ENCODE measurements around the gene ZFP36L1. TPM values are rescaled to one million over a fixed set of nuclear protein-coding genes. Genes with fewer than 3 reads are reported as not detected.

Gene ZFP36L1
- total RNA-seq, 4 donors from 2014 or later, result 78.8 to 321 (median 195) TPM

- Histone ChIP-seq H3K9me3 (no peaks in the 10 kb centered on the region), H3K27ac (peak overlapping the region; percentile 95 to 99 (median 98)), H3K27me3 (no peaks in the 10 kb centered on the region), H3K4me3 (peak overlapping the region; percentile 54 to 78 (median 60)), H3K4me1 (peaks cover 11 to 42% (median 34%) of the 10 kb centered on the region in 4 donors), H3K36me3 (no peaks in the 10 kb centered on the region)
- no peak for DNase-seq
- TF ChIP-seq POLR2A (IDR thresholded peaks at IDR 0.05), result no peak
Measured at GRCh38 chr14:68815298-68816182, 22.7 kb upstream of the ZFP36L1 start.

GRCh38 chr14:68814539-68815297 is 21.9 kb upstream of the ZFP36L1 start:
- H3K27me3 ChIP-seq, result no peaks in the 10 kb centered on the region
- H3K4me1 ChIP-seq, result peaks cover 11 to 42% (median 32%) of the 10 kb centered on the region in 4 donors
- DNase-seq, result peak; percentile 64 to 90 (median 87)
- no peaks in the 10 kb centered on the region for H3K36me3 ChIP-seq
- peak overlapping the region; percentile 5 to 62 (median 25) for H3K4me3 ChIP-seq
- TF ChIP-seq CTCF (IDR thresholded peaks at IDR 0.05) (no peak), POLR2A (IDR thresholded peaks at IDR 0.05) (peak in 1 of 2 donors; percentile 8)
- H3K9me3 ChIP-seq, result no peaks in the 10 kb centered on the region
- H3K27ac ChIP-seq, result peak overlapping the region; percentile 95 to 99 (median 98)

- no peaks in the 10 kb centered on the region for H3K9me3 ChIP-seq
- peak overlapping the region; percentile 95 to 99 (median 98) for H3K27ac ChIP-seq
- peak overlapping the region in 3 of 4 donors; percentile 23 to 29 (median 27) for H3K4me3 ChIP-seq
- no peak for TF ChIP-seq CTCF (IDR thresholded peaks at IDR 0.05)
- no peak for TF ChIP-seq POLR2A (IDR thresholded peaks at IDR 0.05)
- H3K36me3 ChIP-seq, result no peaks in the 10 kb centered on the region
- H3K27me3 ChIP-seq, result no peaks in the 10 kb centered on the region
- DNase-seq, result no peak
- peaks cover 9 to 42% (median 32%) of the 10 kb centered on the region in 4 donors for H3K4me1 ChIP-seq
Measured at GRCh38 chr14:68814238-68814538, 21.3 kb upstream of the ZFP36L1 start.

GRCh38 chr14:68813318-68813838 is 20.5 kb upstream of the ZFP36L1 start:
- peak in 1 of 3 donors; percentile 16 for DNase-seq

GRCh38 chr14:68811171-68811570 is 18.3 kb upstream of the ZFP36L1 start:
- no peak for DNase-seq
- Histone ChIP-seq H3K4me3 (no peak overlapping the region), H3K27ac (no peak overlapping the region), H3K4me1 (peaks cover 7 to 49% (median 36%) of the 10 kb centered on the region in 4 donors), H3K27me3 (no peaks in the 10 kb centered on the region), H3K9me3 (no peaks in the 10 kb centered on the region), H3K36me3 (no peaks in the 10 kb centered on the region)
- TF ChIP-seq CTCF (IDR thresholded peaks at IDR 0.05) (no peak), POLR2A (IDR thresholded peaks at IDR 0.05) (no peak)

More at GRCh38 chr14:68813318-68813838, 20.5 kb upstream of the ZFP36L1 start:
- H3K27me3 ChIP-seq, result no peaks in the 10 kb centered on the region
- no peak overlapping the region for H3K4me3 ChIP-seq
- H3K9me3 ChIP-seq, result no peaks in the 10 kb centered on the region
- H3K4me1 ChIP-seq, result peaks cover 7 to 38% (median 32%) of the 10 kb centered on the region in 4 donors
- H3K27ac ChIP-seq, result peak overlapping the region; percentile 95 to 99 (median 98)
- TF ChIP-seq POLR2A (IDR thresholded peaks at IDR 0.05) (no peak), CTCF (IDR thresholded peaks at IDR 0.05) (no peak)
- no peaks in the 10 kb centered on the region for H3K36me3 ChIP-seq

Measured in Peyer's patch (tissue), 4 donors.